Choroid plexus epithelial cell (primary cell): Measurements from ENCODE around the gene TYW1.
"Not testable (repeated sequence)": the region's sequence is repeated elsewhere in the genome, so short reads cannot be mapped to it uniquely, and the experiment has no call there.

Source experiments
- DNase-seq: peaks from one replicate; pipeline ENCODE4 v3.0.0-alpha.2; 2010; ENCODE audit warnings: low read depth
- H3K4me3 ChIP-seq: 2 replicates; pipeline ENCODE4 v1.5.1; 2011; ENCODE audit warnings: low read depth, mild to moderate bottlenecking, control low read depth, low read length, moderate library complexity
- CTCF ChIP-seq: conservative IDR thresholded peaks from 2 replicates; pipeline ENCODE4 v1.5.1; 2011; ENCODE audit warnings: low read depth, mild to moderate bottlenecking, control low read depth, inconsistent platforms, low read length, moderate library complexity

The TYW1 gene

GRCh38 chr7:67105377-67105776 is 108.7 kb downstream of the TYW1 start:
- peak; percentile 71 for DNase-seq
- H3K4me3 ChIP-seq = no peak overlapping the region
- no peak for TF ChIP-seq CTCF

DNA sequence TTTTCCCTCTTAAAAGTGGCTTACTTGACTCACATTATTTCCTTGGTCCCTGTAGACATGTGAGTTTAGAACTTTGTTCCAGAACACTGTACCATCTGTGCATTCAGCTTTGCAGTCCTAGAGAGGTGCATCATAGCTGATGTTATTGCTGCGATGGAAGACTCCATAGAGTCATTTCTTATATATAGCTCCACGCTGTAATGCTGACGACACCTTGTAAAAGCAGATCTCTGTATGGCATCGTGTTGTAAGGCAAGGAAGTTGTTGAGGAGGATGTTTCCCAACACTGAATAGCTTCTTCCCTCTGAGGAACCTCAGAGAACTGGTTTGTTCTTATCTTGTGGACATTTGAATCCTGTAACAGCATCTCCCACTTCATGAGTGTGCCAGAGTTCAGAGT is 109.6 kb downstream of the TYW1 start:
- H3K4me3 ChIP-seq = not testable (repeated sequence)
- peak; percentile 23 for DNase-seq

- DNase-seq, H3K4me3 ChIP-seq: not testable (repeated sequence)
Observed at GRCh38 chr7:67111342-67111741, 114.7 kb downstream of the TYW1 start.

DNA sequence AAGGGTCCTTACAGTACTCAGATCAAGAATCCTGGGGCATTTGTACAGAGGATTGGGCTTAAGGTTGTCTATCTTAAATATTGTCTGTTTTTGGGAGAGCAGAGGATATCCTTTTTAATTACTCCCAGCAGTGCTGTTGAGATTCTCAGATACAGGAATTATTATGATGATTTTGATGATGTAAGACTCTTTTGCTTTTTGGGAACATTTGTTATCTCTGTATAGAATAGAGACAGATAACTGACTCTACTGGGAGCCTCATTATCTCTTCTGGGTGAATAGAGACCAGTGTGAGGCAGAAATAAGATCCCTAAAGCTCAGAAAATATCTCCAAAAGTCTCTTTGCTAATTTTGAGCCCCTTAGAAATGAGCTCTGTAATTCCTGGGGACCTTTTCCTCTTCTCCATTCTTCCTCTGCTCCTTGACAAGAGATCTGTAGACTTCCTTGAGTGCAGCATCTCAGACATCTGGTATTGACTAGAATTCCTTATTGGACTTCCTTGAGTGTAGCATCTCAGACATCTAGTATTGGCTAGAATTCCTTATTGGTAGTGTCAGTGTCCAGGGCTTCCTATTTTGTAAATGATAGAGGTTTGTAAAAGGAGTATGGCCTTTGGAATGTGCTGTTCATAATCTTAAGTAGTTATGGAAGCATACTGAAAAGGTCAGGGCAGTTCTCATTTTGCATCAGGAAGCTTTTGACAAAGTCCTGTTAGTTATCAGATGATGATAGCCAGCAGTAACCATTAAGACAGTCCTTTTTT is 118.0 kb downstream of the TYW1 start:
- peak; percentile 46 for DNase-seq
- H3K4me3 ChIP-seq = not testable (repeated sequence)

DNA sequence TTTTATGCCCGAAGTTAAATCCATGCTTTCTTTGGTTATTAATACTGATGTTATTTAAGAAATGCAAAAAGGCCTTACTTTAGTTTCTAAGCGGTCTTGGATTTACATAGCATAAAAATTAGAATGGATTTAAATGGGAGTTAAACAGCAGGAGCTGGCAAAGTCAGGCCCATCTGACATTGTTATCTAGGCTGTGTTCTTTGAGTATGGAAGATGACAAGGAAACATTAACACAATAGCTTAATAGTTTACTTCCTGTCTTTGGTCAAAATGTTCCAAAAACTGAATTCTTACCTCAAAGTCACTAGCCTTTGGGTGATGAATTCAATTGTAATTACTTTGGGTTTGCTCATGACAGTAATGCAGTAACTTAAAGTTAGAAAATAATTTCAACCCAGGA is 123.9 kb downstream of the TYW1 start:
- DNase-seq, H3K4me3 ChIP-seq: not testable (repeated sequence)

DNA sequence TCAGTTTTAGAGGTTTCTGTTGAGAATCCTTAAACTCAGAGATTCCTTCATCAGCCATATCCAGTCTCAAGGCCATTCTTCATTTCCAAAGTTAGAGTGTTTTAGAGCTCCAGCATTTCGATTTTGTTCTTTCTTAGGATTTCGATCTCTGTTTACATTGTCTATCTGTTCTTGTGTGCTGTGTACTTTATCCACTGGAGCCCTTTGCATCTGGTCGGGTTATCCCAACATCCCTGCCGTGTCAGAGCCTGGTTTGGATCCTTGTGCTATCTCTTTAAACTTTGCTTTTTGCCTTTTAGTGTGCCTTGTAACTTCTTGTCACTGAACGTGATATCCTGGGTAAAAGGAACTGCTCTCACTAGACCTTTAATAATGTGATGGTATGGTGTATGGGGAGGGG is 131.6 kb downstream of the TYW1 start:
- DNase-seq, H3K4me3 ChIP-seq: not testable (repeated sequence)

DNA sequence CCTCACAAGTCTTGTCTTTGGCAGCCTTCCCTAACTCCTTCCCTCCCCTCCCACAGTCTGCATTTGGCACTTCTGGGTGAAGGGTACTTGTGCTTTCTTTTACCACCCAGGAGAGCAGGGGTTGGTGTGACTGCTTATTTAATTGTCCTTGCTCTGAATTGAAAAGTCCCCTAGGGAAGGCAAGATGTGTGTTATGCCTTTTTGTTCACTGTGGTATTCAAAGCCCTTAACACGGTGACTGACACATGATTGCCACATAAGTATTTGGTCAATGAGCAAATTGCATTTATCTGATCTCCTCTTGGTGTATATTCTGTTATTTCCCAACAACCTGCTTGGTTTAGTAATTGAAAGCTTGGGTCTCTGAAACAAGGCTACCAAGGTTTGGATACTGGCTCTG is 134.1 kb downstream of the TYW1 start:
- not testable (repeated sequence) for DNase-seq, H3K4me3 ChIP-seq

DNA sequence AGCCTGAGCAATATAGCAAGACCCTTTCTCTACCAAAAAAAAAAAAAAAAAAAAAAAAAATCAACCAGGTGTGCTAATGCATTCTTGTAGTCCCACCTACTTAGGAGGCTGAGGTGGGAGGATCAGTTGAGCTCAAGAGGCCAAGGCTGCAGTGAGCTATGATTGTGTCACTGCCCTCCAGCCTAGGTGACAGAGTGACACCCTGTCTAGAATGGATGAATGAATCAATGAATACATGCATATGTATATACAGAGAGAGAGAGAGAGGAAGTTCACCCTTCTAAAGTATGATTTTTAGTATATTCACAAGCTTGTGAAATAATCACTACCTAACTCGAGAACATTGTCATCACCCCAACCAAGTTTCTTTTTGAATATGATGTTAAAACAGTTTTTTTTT is 138.3 kb downstream of the TYW1 start:
- H3K4me3 ChIP-seq, DNase-seq: not testable (repeated sequence)

DNA sequence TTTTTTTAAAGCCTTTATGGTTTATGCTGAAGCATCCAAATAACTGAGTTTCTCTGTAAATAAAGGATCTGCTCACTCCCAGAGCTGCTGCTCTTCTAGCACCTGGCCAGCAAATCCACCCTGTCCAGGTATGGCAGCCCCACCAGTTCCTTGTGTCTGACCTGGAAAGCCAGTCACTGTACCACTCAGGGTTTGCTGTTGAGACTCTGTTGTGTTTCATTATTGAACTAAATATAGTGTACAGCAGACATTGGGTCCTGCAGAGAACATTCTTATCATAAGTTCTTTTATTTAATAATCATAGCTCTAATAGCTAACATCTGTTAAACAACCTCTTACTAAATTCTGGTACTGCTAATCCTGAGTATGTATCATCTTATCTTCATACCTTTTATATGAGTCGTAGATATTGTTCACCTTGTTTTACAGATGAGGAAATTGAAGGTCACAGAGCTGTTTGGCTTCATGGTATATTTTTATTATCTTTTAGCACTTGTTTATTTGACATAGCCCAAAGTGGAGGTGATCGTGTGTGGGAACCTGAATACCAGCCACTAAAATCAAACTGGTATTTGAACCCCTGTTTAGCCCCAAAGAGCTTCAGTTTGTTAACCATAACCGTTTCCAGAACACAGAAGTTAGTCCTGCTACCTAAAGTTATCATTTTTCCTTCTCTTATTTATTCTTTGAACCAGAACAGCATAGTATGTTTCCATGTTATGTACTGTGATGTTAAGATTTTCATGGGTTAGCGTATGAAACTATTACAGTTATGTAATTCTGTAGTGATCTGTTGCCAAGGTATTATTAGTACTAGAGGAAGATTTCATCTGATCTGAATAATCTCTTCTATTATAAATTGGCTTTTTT is 139.2 kb downstream of the TYW1 start:
- not testable (repeated sequence) for DNase-seq, H3K4me3 ChIP-seq

- H3K4me3 ChIP-seq, DNase-seq: not testable (repeated sequence)
Observed at GRCh38 chr7:67137489-67137888, 140.9 kb downstream of the TYW1 start.

DNA sequence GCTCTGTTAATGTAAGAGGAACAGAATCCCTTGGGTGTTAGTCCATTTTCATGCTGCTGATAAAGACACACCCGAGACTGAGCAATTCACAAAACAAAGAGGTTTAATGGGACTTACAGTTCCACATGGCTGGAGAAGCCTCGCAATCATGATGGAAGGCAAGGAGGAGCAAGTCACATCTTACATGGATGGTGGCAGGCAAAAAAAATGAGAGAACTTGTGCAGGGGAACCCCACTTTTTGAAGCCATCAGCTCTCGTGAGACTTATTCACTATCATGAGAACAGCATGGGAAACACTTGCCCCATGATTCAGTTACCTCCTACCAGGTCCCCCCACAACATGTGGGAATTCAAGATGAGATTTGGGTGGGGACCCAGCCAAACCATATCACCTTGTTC is 143.2 kb downstream of the TYW1 start:
- not testable (repeated sequence) for DNase-seq, H3K4me3 ChIP-seq

- H3K4me3 ChIP-seq, DNase-seq: not testable (repeated sequence)
Observed at GRCh38 chr7:67141001-67141400, 144.4 kb downstream of the TYW1 start.

GRCh38 chr7:67143091-67143786 is 146.6 kb downstream of the TYW1 start:
- DNase-seq, H3K4me3 ChIP-seq: not testable (repeated sequence)

DNA sequence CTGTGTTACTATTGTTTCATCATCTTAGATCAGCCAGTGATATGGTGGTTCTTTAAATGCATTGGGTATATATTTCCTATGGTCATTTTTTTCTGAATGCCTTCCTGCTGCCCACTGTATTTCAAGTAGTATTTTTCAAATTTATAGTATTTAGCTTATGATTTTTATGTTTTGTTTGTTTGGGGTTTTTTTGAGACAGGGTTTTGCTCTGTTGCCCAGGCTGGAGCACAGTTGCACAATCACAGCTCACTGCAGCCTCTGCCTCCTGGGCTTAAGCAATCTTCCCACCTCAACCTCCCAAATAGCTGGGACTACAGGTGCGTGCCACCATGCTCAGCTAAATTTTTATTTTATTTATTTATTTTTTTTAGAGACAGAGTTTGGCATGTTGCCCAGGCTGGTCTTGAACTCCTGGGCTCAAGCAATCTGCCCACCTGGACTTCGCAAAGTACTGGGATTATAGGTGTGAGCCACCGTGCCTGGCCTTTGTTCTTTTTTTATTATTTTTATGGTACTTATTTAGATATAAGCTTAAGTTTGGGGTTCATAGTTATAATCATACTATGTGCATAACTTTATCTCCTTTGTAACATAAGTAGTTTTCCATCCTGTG is 149.1 kb downstream of the TYW1 start:
- not testable (repeated sequence) for DNase-seq, H3K4me3 ChIP-seq

DNA sequence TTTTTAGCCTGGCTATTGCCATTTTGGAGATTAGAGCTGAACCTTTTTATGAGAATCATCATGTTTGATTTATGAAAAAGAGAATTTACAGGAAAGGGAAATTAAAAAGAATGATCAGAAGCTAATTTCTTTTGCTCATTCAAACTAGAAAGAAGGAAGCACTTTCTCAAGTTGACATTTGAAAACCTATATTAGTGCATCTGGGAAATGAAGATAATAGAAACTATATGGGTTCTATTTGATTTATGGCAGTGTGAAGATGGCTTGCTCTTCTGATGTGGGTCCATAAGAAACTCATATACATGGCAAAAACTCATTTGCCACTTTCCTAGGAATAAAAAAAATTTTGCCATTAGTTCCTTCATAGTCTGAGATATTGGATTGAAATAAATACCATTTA is 152.5 kb downstream of the TYW1 start:
- DNase-seq, H3K4me3 ChIP-seq: not testable (repeated sequence)

DNA sequence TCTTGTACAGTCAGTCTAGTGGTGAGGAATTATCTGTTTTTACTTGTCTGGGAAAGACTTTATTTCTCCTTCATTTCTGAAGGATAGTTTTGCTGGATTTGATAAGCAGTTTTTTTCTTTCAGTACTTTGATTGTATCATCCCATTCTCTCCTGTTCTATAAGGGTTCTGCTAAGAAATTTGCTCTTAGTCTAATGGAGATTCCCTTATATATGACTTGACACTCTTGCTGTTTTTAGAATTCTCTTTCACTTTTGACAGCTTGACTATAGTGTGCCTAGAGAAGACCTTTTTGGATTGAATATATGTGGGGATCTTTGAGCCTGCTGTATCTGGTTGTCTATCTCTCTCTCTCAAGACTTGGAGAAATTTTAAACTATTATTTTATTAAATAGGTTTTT is 157.7 kb downstream of the TYW1 start:
- not testable (repeated sequence) for H3K4me3 ChIP-seq, DNase-seq

DNA sequence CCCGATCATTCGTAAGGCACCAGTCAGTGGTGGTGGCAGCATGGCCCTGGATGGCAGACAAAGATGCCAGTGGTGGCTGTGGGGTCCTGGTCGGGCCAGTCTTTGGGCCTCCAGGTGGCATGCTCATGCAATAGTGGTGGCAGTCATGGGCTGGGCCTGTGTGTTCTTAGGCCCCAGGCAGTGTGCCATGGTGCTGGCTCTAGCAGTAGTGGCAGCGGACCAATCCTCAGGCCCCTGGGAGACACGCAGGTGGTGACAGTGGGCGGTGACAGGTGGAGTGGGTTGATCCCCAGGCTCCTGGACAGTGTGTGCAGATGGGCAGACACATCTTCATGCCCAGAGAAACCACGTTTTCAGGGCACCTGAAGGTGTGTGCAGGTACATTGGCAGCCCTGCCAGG is 159.4 kb downstream of the TYW1 start:
- not testable (repeated sequence) for DNase-seq, H3K4me3 ChIP-seq

GRCh38 chr7:67163285-67163684 is 166.7 kb downstream of the TYW1 start:
- not testable (repeated sequence) for H3K4me3 ChIP-seq, DNase-seq
